SK-N-SH treated with all-trans-retinoic acid at 6 μM for 48 hours (cell line): ENCODE data around the gene POC1A.
A peak's percentile ranks its signal among the peaks of the same experiment; 100 is the strongest.

Experiments
- ATAC-seq: fragments of 200-7000 bp; cut with Tn5 transposase; 3 replicates; pipeline ENCODE4 v1.9.1; 2020; ENCODE audit warnings: mild to moderate bottlenecking, moderate library complexity
- ARNTL ChIP-seq: fragments of 450-650 bp; formaldehyde crosslinking; IDR thresholded peaks from 2 replicates; pipeline ENCODE4 v1.5.0; 2020; ENCODE audit warnings: low read depth, mild to moderate bottlenecking, moderate library complexity, borderline replicate concordance
- BACH2 ChIP-seq: fragments of 250-450 bp; sonication (Bioruptor Pico); IDR thresholded peaks from 2 replicates; pipeline ENCODE4 v1.9.0; 2021; ENCODE audit warnings: mild to moderate bottlenecking, borderline replicate concordance
- CREB5 ChIP-seq: fragments of 250-450 bp; sonication (Bioruptor Pico); IDR thresholded peaks from 2 replicates; pipeline ENCODE4 v1.5.1; 2020; ENCODE audit warnings: low read depth, mild to moderate bottlenecking, moderate library complexity
- CSDC2 ChIP-seq: fragments of 250-450 bp; sonication (Bioruptor Pico); IDR thresholded peaks from 2 replicates; pipeline ENCODE4 v1.5.0; 2020; ENCODE audit warnings: mild to moderate bottlenecking, moderate library complexity
- CSRNP3 ChIP-seq: fragments of 250-450 bp; sonication (Bioruptor Pico); IDR thresholded peaks from 2 replicates; pipeline ENCODE4 v1.5.1; 2021; ENCODE audit warnings: mild to moderate bottlenecking, moderate library complexity
- GLIS3 ChIP-seq: fragments of 250-450 bp; sonication (Bioruptor Pico); IDR thresholded peaks from 2 replicates; pipeline ENCODE4 v1.5.0; 2020; ENCODE audit warnings: mild to moderate bottlenecking, moderate library complexity
- ISL1 ChIP-seq: fragments of 250-450 bp; sonication (Bioruptor Pico); IDR thresholded peaks from 2 replicates; pipeline ENCODE4 v2.1.2; 2022; ENCODE audit warnings: mild to moderate bottlenecking, moderate library complexity
- OSR1 ChIP-seq: fragments of 250-450 bp; sonication (Bioruptor Pico); IDR thresholded peaks from 2 replicates; pipeline ENCODE4 v1.8.0; 2022; ENCODE audit warnings: moderate library complexity, mild to moderate bottlenecking, inconsistent platforms
- PATZ1 ChIP-seq: fragments of 250-450 bp; sonication (Bioruptor Pico); IDR thresholded peaks from 2 replicates; pipeline ENCODE4 v1.8.0; 2020; ENCODE audit warnings: mild to moderate bottlenecking, moderate library complexity, borderline replicate concordance
- POU6F1 ChIP-seq: fragments of 250-450 bp; sonication (Bioruptor Pico); IDR thresholded peaks from 2 replicates; pipeline ENCODE4 v1.8.0; 2021; ENCODE audit warnings: low read depth, mild to moderate bottlenecking, moderate library complexity, borderline replicate concordance
- RARB ChIP-seq: fragments of 250-450 bp; sonication (Bioruptor Pico); IDR thresholded peaks from 2 replicates; pipeline ENCODE4 v1.8.0; 2021; ENCODE audit warnings: mild to moderate bottlenecking, moderate library complexity
- SNAI2 ChIP-seq: fragments of 250-450 bp; sonication (Bioruptor Pico); IDR thresholded peaks from 2 replicates; pipeline ENCODE4 v1.5.0; 2020; ENCODE audit warnings: mild to moderate bottlenecking, moderate library complexity
- TCF4 ChIP-seq: fragments of 250-450 bp; sonication (Bioruptor Pico); IDR thresholded peaks from 2 replicates; pipeline ENCODE4 v1.8.0; 2021; ENCODE audit warnings: mild to moderate bottlenecking, moderate library complexity, borderline replicate concordance
- TOX ChIP-seq: fragments of 250-450 bp; sonication (Bioruptor Pico); IDR thresholded peaks from 2 replicates; pipeline ENCODE4 v1.8.0; 2021; ENCODE audit warnings: mild to moderate bottlenecking, moderate library complexity, borderline replicate concordance
- TSHZ2 ChIP-seq: fragments of 250-450 bp; sonication (Bioruptor Pico); IDR thresholded peaks from 2 replicates; pipeline ENCODE4 v1.5.0; 2020; ENCODE audit warnings: mild to moderate bottlenecking, moderate library complexity
- ZC3H10 ChIP-seq: fragments of 250-450 bp; sonication (Bioruptor Pico); IDR thresholded peaks from 2 replicates; pipeline ENCODE4 v1.5.1; 2021; ENCODE audit warnings: mild to moderate bottlenecking, moderate library complexity
- ZFP30 ChIP-seq: fragments of 450-650 bp; formaldehyde crosslinking; IDR thresholded peaks from 2 replicates; pipeline ENCODE4 v1.5.0; 2022; ENCODE audit warnings: mild to moderate bottlenecking, moderate library complexity
- ZNF565 ChIP-seq: fragments of 450-650 bp; formaldehyde crosslinking; conservative IDR thresholded peaks from 2 replicates; pipeline ENCODE4 v1.5.0; 2020; ENCODE audit warnings: low read depth, mild to moderate bottlenecking, moderate library complexity
- ZNF70 ChIP-seq: fragments of 450-650 bp; formaldehyde crosslinking; IDR thresholded peaks from 2 replicates; pipeline ENCODE4 v1.5.0; 2020; ENCODE audit warnings: mild to moderate bottlenecking, moderate library complexity
- ZNF8 ChIP-seq: fragments of 450-650 bp; formaldehyde crosslinking; IDR thresholded peaks from 2 replicates; pipeline ENCODE4 v1.5.0; 2020; ENCODE audit warnings: mild to moderate bottlenecking, moderate library complexity

The POC1A gene

GRCh38 chr3:52084954-52085680, 69.1 kb downstream of the POC1A start:
- ATAC-seq: peak; percentile 40; the same call in 1 of the 3 replicates
- no peak for TF ChIP-seq TCF4 (CRISPR knock-in tag)
- no peak for TF ChIP-seq PATZ1 (CRISPR knock-in tag)
- TF ChIP-seq ARNTL (CRISPR knock-in tag): no peak
- no peak for TF ChIP-seq OSR1 (CRISPR knock-in tag)
- TF ChIP-seq POU6F1 (CRISPR knock-in tag): no peak
- TF ChIP-seq ZNF565: no peak
- no peak for TF ChIP-seq ZNF70 (CRISPR knock-in tag)
- no peak for TF ChIP-seq GLIS3 (CRISPR knock-in tag)
- TF ChIP-seq TSHZ2: no peak
- no peak for TF ChIP-seq CSRNP3 (CRISPR knock-in tag)
- TF ChIP-seq SNAI2 (CRISPR knock-in tag): no peak
- no peak for TF ChIP-seq CREB5 (CRISPR knock-in tag)
- no peak for TF ChIP-seq ISL1 (CRISPR knock-in tag)
- no peak for TF ChIP-seq ZNF8 (CRISPR knock-in tag)
- TF ChIP-seq ZC3H10: no peak
- no peak for TF ChIP-seq BACH2 (CRISPR knock-in tag)
- TF ChIP-seq RARB (CRISPR knock-in tag): no peak
- TF ChIP-seq TOX: no peak
- no peak for TF ChIP-seq CSDC2 (CRISPR knock-in tag)
- TF ChIP-seq ZFP30 (CRISPR knock-in tag): no peak

- no peak for ATAC-seq
- no peak for TF ChIP-seq ZNF8 (CRISPR knock-in tag)
- no peak for TF ChIP-seq CSRNP3 (CRISPR knock-in tag)
- TF ChIP-seq TCF4 (CRISPR knock-in tag): no peak
- TF ChIP-seq SNAI2 (CRISPR knock-in tag): no peak
Measured at GRCh38 chr3:52084216-52084945, 69.8 kb downstream of the POC1A start.
